Mesendoderm (in vitro differentiated cells): ENCODE data around the gene CNTNAP3B. TPM values are rescaled to one million over a fixed set of nuclear protein-coding genes. Genes with fewer than 3 reads are reported as not detected.
"Not testable (repeated sequence)": the region's sequence is repeated elsewhere in the genome, so short reads cannot be mapped to it uniquely, and the experiment has no call there.

Experiments
- DNase-seq: peaks from one replicate; pipeline ENCODE4 v3.0.0; 2013
- H2AK5ac ChIP-seq: 2 replicates; pipeline ENCODE4 v1.6.1; 2013; ENCODE audit warnings: low read length, inconsistent platforms
- H2BK120ac ChIP-seq: 2 replicates; pipeline ENCODE4 v1.6.1; 2013; ENCODE audit warnings: low read depth, mild to moderate bottlenecking, low read length, moderate library complexity, mixed read lengths
- H2BK15ac ChIP-seq: replicated peaks from 2 replicates; pipeline ENCODE4 v1.6.1; 2013; ENCODE audit warnings: low read depth, mild to moderate bottlenecking, moderate library complexity
- H2BK5ac ChIP-seq: 2 replicates; pipeline ENCODE4 v1.6.1; 2013; ENCODE audit warnings: low read length, inconsistent platforms
- H3K18ac ChIP-seq: 2 replicates; pipeline ENCODE4 v1.6.1; 2013; ENCODE audit warnings: mild to moderate bottlenecking, low read length, mixed read lengths
- H3K23ac ChIP-seq: one replicate; pipeline ENCODE4 v1.6.1; 2013; ENCODE audit warnings: low read length
- H3K27ac ChIP-seq: 2 replicates; pipeline ENCODE4 v1.5.1; 2013; ENCODE audit warnings: low read depth, mild to moderate bottlenecking, inconsistent platforms, low read length, moderate library complexity
- H3K27me3 ChIP-seq: 2 replicates; pipeline ENCODE4 v1.6.1; 2013; ENCODE audit warnings: low read length, control low read depth, mild to moderate bottlenecking, inconsistent platforms; ENCODE audit not compliant: insufficient read depth, poor library complexity
- H3K36me3 ChIP-seq: 2 replicates; pipeline ENCODE4 v1.6.1; 2013; ENCODE audit warnings: low read length, inconsistent platforms; ENCODE audit not compliant: control insufficient read depth, insufficient read depth
- H3K4ac ChIP-seq: one replicate; pipeline ENCODE4 v1.6.1; 2013; ENCODE audit warnings: low read depth, mild to moderate bottlenecking, low read length, moderate library complexity
- H3K4me1 ChIP-seq: 2 replicates; pipeline ENCODE4 v1.6.1; 2013; ENCODE audit warnings: low read depth, low read length, inconsistent platforms; ENCODE audit not compliant: control insufficient read depth
- H3K4me2 ChIP-seq: 2 replicates; pipeline ENCODE4 v1.6.1; 2013; ENCODE audit warnings: low read length
- H3K4me3 ChIP-seq: 2 replicates; pipeline ENCODE4 v1.5.1; 2013; ENCODE audit warnings: mild to moderate bottlenecking, low read length
- H3K56ac ChIP-seq: one replicate; pipeline ENCODE4 v1.6.1; 2013; ENCODE audit warnings: low read length
- H3K79me1 ChIP-seq: 2 replicates; pipeline ENCODE4 v1.6.1; 2013; ENCODE audit warnings: low read length, inconsistent platforms
- H3K79me2 ChIP-seq: 2 replicates; pipeline ENCODE4 v1.6.1; 2013; ENCODE audit warnings: mild to moderate bottlenecking, low read length; ENCODE audit not compliant: control insufficient read depth, insufficient read depth
- H3K9ac ChIP-seq: 2 replicates; pipeline ENCODE4 v1.6.1; 2013; ENCODE audit warnings: low read length, inconsistent platforms
- H4K5ac ChIP-seq: one replicate; pipeline ENCODE4 v1.6.1; 2013; ENCODE audit warnings: low read length
- H4K8ac ChIP-seq: one replicate; pipeline ENCODE4 v1.6.1; 2013; ENCODE audit warnings: low read depth, mild to moderate bottlenecking, control low read depth, low read length, moderate library complexity
- WGBS: extraction: QIAGEN DNeasy Blood & Tissue Kit; methylation state at CpG from one replicate; pipeline ENCODE4 v1.1.7; 2013; ENCODE audit warnings: low lambda C conversion rate, missing lambda C conversion rate; ENCODE audit not compliant: insufficient coverage; ENCODE audit errors: extremely low coverage; 5-methylcytosine and 5-hydroxymethylcytosine counted together
- small RNA-seq: library from polyadenylated mRNA; stranded (forward); fragments of <200 nt; extraction: miRNeasy Mini kit (QIAGEN cat#:217004); gene quantifications from one replicate; pipeline ENCODE3, GENCODE V24; 2013; ENCODE audit not compliant: insufficient read depth

Gene CNTNAP3B

GRCh38 chr9:41851848-41852740, 277.1 kb downstream of the CNTNAP3B start:
- not testable (repeated sequence) for H3K36me3 ChIP-seq, H3K4me3 ChIP-seq, H3K27me3 ChIP-seq, DNase-seq, H2BK120ac ChIP-seq, H3K56ac ChIP-seq, H3K9ac ChIP-seq, H3K4me2 ChIP-seq, H2BK5ac ChIP-seq, H3K18ac ChIP-seq, H4K8ac ChIP-seq, H3K4me1 ChIP-seq, H3K4ac ChIP-seq, H3K79me2 ChIP-seq, H4K5ac ChIP-seq, H3K27ac ChIP-seq, H3K23ac ChIP-seq, H2BK15ac ChIP-seq, H2AK5ac ChIP-seq, H3K79me1 ChIP-seq
- WGBS: no CpG with 5 or more reads among the region's 9 CpGs

- H4K8ac ChIP-seq: not testable (repeated sequence)
Measured at GRCh38 chr9:41847829-41848228, 281.4 kb downstream of the CNTNAP3B start.

More at GRCh38 chr9:41847829-41848228, 281.4 kb downstream of the CNTNAP3B start:
- H3K9ac ChIP-seq, H4K5ac ChIP-seq, H3K4me1 ChIP-seq, H3K4ac ChIP-seq, H3K4me3 ChIP-seq, H3K56ac ChIP-seq, H3K23ac ChIP-seq, H2AK5ac ChIP-seq, H3K27me3 ChIP-seq, H3K79me2 ChIP-seq, H3K79me1 ChIP-seq, H3K4me2 ChIP-seq, H3K18ac ChIP-seq, H3K27ac ChIP-seq, H2BK120ac ChIP-seq, H2BK5ac ChIP-seq, H2BK15ac ChIP-seq, DNase-seq, H3K36me3 ChIP-seq: not testable (repeated sequence)
- no CpG with 5 or more reads among the region's 7 CpGs for WGBS

Small RNA genes within 50 kb of the gene (small RNA-seq; reads per million reads assigned to genes)
- not detected for gene RN7SL343P
